ENCODE measurements around the gene PCSK5.

GRCh38 chr9:76218117-76218885 lies 327.8 kb downstream of the PCSK5 start:
- TF ChIP-seq MYC (IDR thresholded peaks at IDR 0.05; ENCODE audit: low read depth, low read length): no peak
- TF ChIP-seq EZH2 (IDR thresholded peaks at IDR 0.05; ENCODE audit: borderline replicate concordance, low read depth, low read length, severe bottlenecking): no peak
- no peak for TF ChIP-seq CTCF (IDR thresholded peaks at IDR 0.05; ENCODE audit: extremely low read depth in 1 of 2, insufficient read depth in 1 of 2, low read depth in 1 of 2, low read length in 2 of 2)
- no peak for TF ChIP-seq POLR2A (IDR thresholded peaks at IDR 0.05; ENCODE audit: low read depth, low read length)
- no peak for TF ChIP-seq MAX (IDR thresholded peaks at IDR 0.05; ENCODE audit: insufficient read depth, insufficient read length)
- TF ChIP-seq FOS (IDR thresholded peaks at IDR 0.05; ENCODE audit: borderline replicate concordance, insufficient read depth, low read length): no peak
- TF ChIP-seq POLR2AphosphoS5 (IDR thresholded peaks at IDR 0.05; ENCODE audit: insufficient read depth, low read depth, low read length): no peak
